ENCODE measurements around the gene IRAK2. TPM values are rescaled to one million over a fixed set of nuclear protein-coding genes. Genes with fewer than 3 reads are reported as not detected.
A peak's percentile ranks its signal among the peaks of the same experiment; 100 is the strongest.

Gene IRAK2
- total RNA-seq, 3 donors from 2014 or later (not counting 1 experiment from before 2014, with no cell fraction given) = 10.4 to 28.2 (median 10.9) TPM

DNA sequence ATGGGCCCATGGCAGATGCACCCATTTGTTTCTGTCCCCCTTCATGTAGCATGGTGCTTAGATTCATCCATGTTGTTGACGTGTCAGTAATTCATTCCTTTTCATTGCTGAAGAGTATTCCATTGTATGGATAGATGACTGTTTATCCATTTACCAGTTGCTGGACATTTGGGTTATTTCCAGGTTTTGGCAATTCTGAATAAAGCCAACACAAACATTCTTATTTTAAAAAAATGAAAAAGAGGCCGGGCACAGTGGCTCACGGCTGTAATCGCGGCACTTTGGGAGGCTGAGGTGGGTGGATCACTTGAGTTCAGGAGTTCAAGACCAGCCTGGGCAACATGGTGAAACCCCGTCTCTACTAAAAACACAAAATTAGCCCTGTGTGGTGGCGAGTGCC lies 64.9 kb downstream of the IRAK2 start:
- Mint-ChIP-seq H3K4me1 (peaks cover 18 to 21% of the 10 kb centered on the region in 2 donors), H3K27me3 (ENCODE audit: low read depth in 2 of 2) (no peaks in the 10 kb centered on the region), H3K9me3 (no peaks in the 10 kb centered on the region), H3K36me3 (peaks cover 5% of the 10 kb centered on the region), H3K4me3 (no peak overlapping the region), H3K27ac (peak overlapping the region; percentile 4 to 80)
- Histone ChIP-seq H3K27me3 (ENCODE audit: control insufficient read depth, insufficient read depth, low read length) (no peaks in the 10 kb centered on the region), H3K36me3 (ENCODE audit: control insufficient read depth, insufficient read depth, low read length) (peaks cover 32% of the 10 kb centered on the region), H3K9me3 (ENCODE audit: control insufficient read depth, insufficient read depth, low read length) (no peaks in the 10 kb centered on the region), H3K4me1 (ENCODE audit: control insufficient read depth, insufficient read depth, low read length) (peaks cover 27% of the 10 kb centered on the region), H3K27ac (ENCODE audit: low read length) (no peak overlapping the region), H3K4me3 (ENCODE audit: low read length) (no peak overlapping the region)
- no peak for ATAC-seq
- DNase-seq = no peak
- WGBS (ENCODE audit: insufficient coverage) = 98% methylated on average over 7 of the region's 7 CpGs
- intact Hi-C loops (cut with micrococcal nuclease) = loop anchor here (5.0 kb wide), 1 partner anchor 42 kb away; no protein-coding TSS in a partner anchor
- TF ChIP-seq, protein P1, sequence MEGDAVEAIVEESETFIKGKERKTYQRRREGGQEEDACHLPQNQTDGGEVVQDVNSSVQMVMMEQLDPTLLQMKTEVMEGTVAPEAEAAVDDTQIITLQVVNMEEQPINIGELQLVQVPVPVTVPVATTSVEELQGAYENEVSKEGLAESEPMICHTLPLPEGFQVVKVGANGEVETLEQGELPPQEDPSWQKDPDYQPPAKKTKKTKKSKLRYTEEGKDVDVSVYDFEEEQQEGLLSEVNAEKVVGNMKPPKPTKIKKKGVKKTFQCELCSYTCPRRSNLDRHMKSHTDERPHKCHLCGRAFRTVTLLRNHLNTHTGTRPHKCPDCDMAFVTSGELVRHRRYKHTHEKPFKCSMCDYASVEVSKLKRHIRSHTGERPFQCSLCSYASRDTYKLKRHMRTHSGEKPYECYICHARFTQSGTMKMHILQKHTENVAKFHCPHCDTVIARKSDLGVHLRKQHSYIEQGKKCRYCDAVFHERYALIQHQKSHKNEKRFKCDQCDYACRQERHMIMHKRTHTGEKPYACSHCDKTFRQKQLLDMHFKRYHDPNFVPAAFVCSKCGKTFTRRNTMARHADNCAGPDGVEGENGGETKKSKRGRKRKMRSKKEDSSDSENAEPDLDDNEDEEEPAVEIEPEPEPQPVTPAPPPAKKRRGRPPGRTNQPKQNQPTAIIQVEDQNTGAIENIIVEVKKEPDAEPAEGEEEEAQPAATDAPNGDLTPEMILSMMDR (IDR thresholded peaks at IDR 0.05) = no peak

DNA sequence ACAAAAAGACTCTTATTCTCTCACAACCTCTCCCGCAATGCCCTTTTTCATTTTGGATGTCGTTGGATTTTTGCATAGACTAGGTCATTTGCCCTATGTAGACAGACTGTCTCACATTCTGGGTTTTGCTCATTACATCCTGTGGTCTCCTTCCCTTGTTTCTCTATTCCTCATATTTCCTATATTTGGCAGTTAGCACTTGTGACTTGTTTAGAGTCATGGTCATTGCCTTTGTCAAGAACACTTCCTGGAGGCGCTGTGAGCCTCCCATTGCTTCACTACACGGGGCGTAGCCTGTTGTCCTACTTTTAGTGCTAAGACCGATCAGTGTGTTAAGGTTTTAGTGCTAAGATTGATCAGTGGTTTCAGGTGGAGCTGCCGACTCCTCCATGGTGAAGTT lies 67.4 kb downstream of the IRAK2 start:
- Histone ChIP-seq H3K4me1 (ENCODE audit: control insufficient read depth, insufficient read depth, low read length) (peaks cover 16% of the 10 kb centered on the region), H3K27me3 (ENCODE audit: control insufficient read depth, insufficient read depth, low read length) (no peaks in the 10 kb centered on the region), H3K27ac (ENCODE audit: low read length) (no peak overlapping the region), H3K4me3 (ENCODE audit: low read length) (no peak overlapping the region), H3K9me3 (ENCODE audit: control insufficient read depth, insufficient read depth, low read length) (no peaks in the 10 kb centered on the region), H3K36me3 (ENCODE audit: control insufficient read depth, insufficient read depth, low read length) (peaks cover 49% of the 10 kb centered on the region)
- 74% methylated on average over 6 of the region's 7 CpGs for WGBS (ENCODE audit: insufficient coverage)
- Mint-ChIP-seq H3K4me3 (no peak overlapping the region), H3K4me1 (peaks cover 12% of the 10 kb centered on the region in 2 donors), H3K36me3 (no peaks in the 10 kb centered on the region), H3K27ac (no peak overlapping the region), H3K9me3 (no peaks in the 10 kb centered on the region), H3K27me3 (ENCODE audit: low read depth in 2 of 2) (no peaks in the 10 kb centered on the region)
- intact Hi-C loops (cut with micrococcal nuclease) = no loop called here
- ATAC-seq (peak in 1 of 3 donors; percentile 18), DNase-seq (no peak)
- TF ChIP-seq, protein P1 (IDR thresholded peaks at IDR 0.05) = no peak

DNA sequence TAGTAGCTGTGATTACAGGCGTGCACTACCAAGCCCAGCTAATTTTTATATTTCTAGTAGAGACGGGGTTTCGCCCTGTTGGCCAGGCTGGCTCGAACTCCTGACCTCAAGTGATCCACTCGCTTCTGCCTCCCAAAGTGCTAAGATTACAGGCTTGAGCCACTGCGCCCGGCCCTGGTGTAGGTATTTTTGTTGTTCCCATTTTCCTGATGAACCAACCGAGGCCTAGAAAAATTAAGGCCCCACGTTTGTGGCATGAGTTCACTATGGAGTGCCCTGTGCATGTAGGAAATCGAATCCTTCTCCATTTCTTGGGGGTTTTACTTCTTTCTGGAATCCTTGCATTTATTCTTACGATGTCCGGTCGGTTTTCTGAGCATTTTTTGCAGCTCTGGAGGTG lies 69.3 kb downstream of the IRAK2 start:
- no peaks in the 10 kb centered on the region for H3K36me3 Mint-ChIP-seq
- WGBS (ENCODE audit: insufficient coverage) = 95% methylated on average over 13 of the region's 13 CpGs
- peaks cover 21 to 22% of the 10 kb centered on the region in 2 donors for H3K4me1 Mint-ChIP-seq

More for the DNA sequence above, 69.3 kb downstream of the IRAK2 start:
- no peak overlapping the region for H3K27ac ChIP-seq (ENCODE audit: low read length)
- Mint-ChIP-seq H3K9me3 (no peaks in the 10 kb centered on the region), H3K4me3 (no peak overlapping the region), H3K27ac (no peak overlapping the region), H3K27me3 (ENCODE audit: low read depth in 2 of 2) (no peaks in the 10 kb centered on the region)
- ATAC-seq = no peak
- no peak overlapping the region for H3K4me3 ChIP-seq (ENCODE audit: low read length)
- DNase-seq = no peak
- H3K4me1 ChIP-seq (ENCODE audit: control insufficient read depth, insufficient read depth, low read length) = peaks cover 23% of the 10 kb centered on the region
- intact Hi-C loops (cut with micrococcal nuclease) = no loop called here
- TF ChIP-seq, protein P1 (IDR thresholded peaks at IDR 0.05) = no peak
- H3K36me3 ChIP-seq (ENCODE audit: control insufficient read depth, insufficient read depth, low read length) = peaks cover 52% of the 10 kb centered on the region
- H3K9me3 ChIP-seq (ENCODE audit: control insufficient read depth, insufficient read depth, low read length) = no peaks in the 10 kb centered on the region
- no peaks in the 10 kb centered on the region for H3K27me3 ChIP-seq (ENCODE audit: control insufficient read depth, insufficient read depth, low read length)

Data from natural killer cell (primary cell).